Measurements from ENCODE around the gene EDEM3.

GRCh38 chr1:184802354-184803179 lies 47.9 kb upstream of the EDEM3 start:
- TF ChIP-seq, protein P1, sequence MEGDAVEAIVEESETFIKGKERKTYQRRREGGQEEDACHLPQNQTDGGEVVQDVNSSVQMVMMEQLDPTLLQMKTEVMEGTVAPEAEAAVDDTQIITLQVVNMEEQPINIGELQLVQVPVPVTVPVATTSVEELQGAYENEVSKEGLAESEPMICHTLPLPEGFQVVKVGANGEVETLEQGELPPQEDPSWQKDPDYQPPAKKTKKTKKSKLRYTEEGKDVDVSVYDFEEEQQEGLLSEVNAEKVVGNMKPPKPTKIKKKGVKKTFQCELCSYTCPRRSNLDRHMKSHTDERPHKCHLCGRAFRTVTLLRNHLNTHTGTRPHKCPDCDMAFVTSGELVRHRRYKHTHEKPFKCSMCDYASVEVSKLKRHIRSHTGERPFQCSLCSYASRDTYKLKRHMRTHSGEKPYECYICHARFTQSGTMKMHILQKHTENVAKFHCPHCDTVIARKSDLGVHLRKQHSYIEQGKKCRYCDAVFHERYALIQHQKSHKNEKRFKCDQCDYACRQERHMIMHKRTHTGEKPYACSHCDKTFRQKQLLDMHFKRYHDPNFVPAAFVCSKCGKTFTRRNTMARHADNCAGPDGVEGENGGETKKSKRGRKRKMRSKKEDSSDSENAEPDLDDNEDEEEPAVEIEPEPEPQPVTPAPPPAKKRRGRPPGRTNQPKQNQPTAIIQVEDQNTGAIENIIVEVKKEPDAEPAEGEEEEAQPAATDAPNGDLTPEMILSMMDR (IDR thresholded peaks at IDR 0.05), result no peak
- no peak for TF ChIP-seq POLR2A (IDR thresholded peaks at IDR 0.05)
- no peak for TF ChIP-seq POLR2AphosphoS5 (IDR thresholded peaks at IDR 0.05)

Data from breast epithelium (tissue), 3 donors.